ENCODE measurements around the gene AMHR2.
A peak's percentile ranks its signal among the peaks of the same experiment; 100 is the strongest.
"Not testable (repeated sequence)": the region's sequence is repeated elsewhere in the genome, so short reads cannot be mapped to it uniquely, and the experiment has no call there.

AMHR2 gene

GRCh38 chr12:53423597-53423996 is at the start of gene AMHR2:
TSS of gene AMHR2 (plus strand) at chr12:53423855. CDS start at chr12:53423935, 80 bp downstream.
- peak within 1 kb of the TSS; percentile 93 for H3K27ac Mint-ChIP-seq
- H3K4me3 Mint-ChIP-seq = peak within 1 kb of the TSS; percentile 48
- H3K4me1 Mint-ChIP-seq = peaks cover 76% of the 10 kb centered on the region

GRCh38 chr12:53374277-53374676 is 49.4 kb upstream of the AMHR2 start:
- not testable (repeated sequence) for DNase-seq; H3K27ac Mint-ChIP-seq; H3K4me3 Mint-ChIP-seq; H3K9me3 Mint-ChIP-seq; H3K36me3 Mint-ChIP-seq (ENCODE audit: low read depth); H3K27me3 Mint-ChIP-seq (ENCODE audit: low read depth, poor library complexity)
- H3K4me1 Mint-ChIP-seq = peaks cover 42% of the 10 kb centered on the region

More at GRCh38 chr12:53423597-53423996, at the start of gene AMHR2:
- Mint-ChIP-seq H3K9me3 (no peaks in the 10 kb centered on the region), H3K36me3 (ENCODE audit: low read depth) (no peaks in the 10 kb centered on the region), H3K27me3 (ENCODE audit: low read depth, poor library complexity) (no peaks in the 10 kb centered on the region)
- TF ChIP-seq CTCF (IDR thresholded peaks at IDR 0.05) = no peak
- DNase-seq = no peak

- Mint-ChIP-seq H3K4me1 (peaks cover 39% of the 10 kb centered on the region), H3K27ac (no peak overlapping the region), H3K36me3 (ENCODE audit: low read depth) (no peaks in the 10 kb centered on the region), H3K4me3 (no peak overlapping the region), H3K9me3 (no peaks in the 10 kb centered on the region), H3K27me3 (ENCODE audit: low read depth, poor library complexity) (no peaks in the 10 kb centered on the region)
- TF ChIP-seq CTCF (IDR thresholded peaks at IDR 0.05) = no peak
- DNase-seq = no peak
Observed at GRCh38 chr12:53376747-53377146, 46.9 kb upstream of the AMHR2 start.

- no peaks in the 10 kb centered on the region for H3K27me3 Mint-ChIP-seq (ENCODE audit: low read depth, poor library complexity)
- H3K4me1 Mint-ChIP-seq = peaks cover 43% of the 10 kb centered on the region
- no peak for DNase-seq
- peaks cover 13% of the 10 kb centered on the region for H3K36me3 Mint-ChIP-seq (ENCODE audit: low read depth)
- no peaks in the 10 kb centered on the region for H3K9me3 Mint-ChIP-seq
- H3K4me3 Mint-ChIP-seq = no peak overlapping the region
- no peak for TF ChIP-seq CTCF (IDR thresholded peaks at IDR 0.05)
- H3K27ac Mint-ChIP-seq = no peak overlapping the region
Observed at GRCh38 chr12:53378222-53378621, 45.4 kb upstream of the AMHR2 start.

- H3K36me3 Mint-ChIP-seq (ENCODE audit: low read depth) = peaks cover 20% of the 10 kb centered on the region
- H3K4me3 Mint-ChIP-seq = no peak overlapping the region
- TF ChIP-seq CTCF (IDR thresholded peaks at IDR 0.05) = no peak
- peaks cover 49% of the 10 kb centered on the region for H3K4me1 Mint-ChIP-seq
- no peaks in the 10 kb centered on the region for H3K9me3 Mint-ChIP-seq
- H3K27ac Mint-ChIP-seq = no peak overlapping the region
- no peak for DNase-seq
- no peaks in the 10 kb centered on the region for H3K27me3 Mint-ChIP-seq (ENCODE audit: low read depth, poor library complexity)
Observed at GRCh38 chr12:53378724-53379388, 44.8 kb upstream of the AMHR2 start.

GRCh38 chr12:53379389-53380103 is 44.1 kb upstream of the AMHR2 start:
- Mint-ChIP-seq H3K27ac (no peak overlapping the region), H3K4me1 (peaks cover 50% of the 10 kb centered on the region), H3K9me3 (no peaks in the 10 kb centered on the region), H3K4me3 (no peak overlapping the region), H3K36me3 (ENCODE audit: low read depth) (peaks cover 26% of the 10 kb centered on the region), H3K27me3 (ENCODE audit: low read depth, poor library complexity) (no peaks in the 10 kb centered on the region)
- TF ChIP-seq CTCF (IDR thresholded peaks at IDR 0.05) = no peak
- peak; percentile 89 for DNase-seq

All from nephron progenitor cell (in vitro differentiated cells).